Spleen (tissue), 7 donors: Measurements from ENCODE around the gene CARS2.

Experiments used
- POLR2A ChIP-seq, 3 donors: fragments of 450-650 bp; IDR thresholded peaks; one replicate each; pipeline ENCODE4 v1.5.1; 2017; ENCODE audit warnings: antibody characterized with exemption in 3 of 3, mild to moderate bottlenecking in 1 of 3
- TF ChIP-seq, protein P1 (sequence below), 11 experiments: fragments of 200-600 bp in 7 of 11; fragments of 450-650 bp in 4 of 11; sonication (generic) in 4 of 11; IDR thresholded peaks in 8 of 11; conservative IDR thresholded peaks in 3 of 11; 1 replicate in 7 of 11; 2 replicates in 4 of 11; pipeline versions ENCODE4 v1.4.0 to v1.8.0; 2016 to 2021; ENCODE audit warnings: antibody characterized with exemption in 11 of 11, inconsistent platforms in 4 of 11, mild to moderate bottlenecking in 1 of 11
- donor health status: DM: no; HTN: no; CAD: no; lungs with moderate emphysema.
- donor health status: DM: no; HTN: no; CAD: no.
- donor health status: DM: no; HTN: no; CAD: no.

DNA sequence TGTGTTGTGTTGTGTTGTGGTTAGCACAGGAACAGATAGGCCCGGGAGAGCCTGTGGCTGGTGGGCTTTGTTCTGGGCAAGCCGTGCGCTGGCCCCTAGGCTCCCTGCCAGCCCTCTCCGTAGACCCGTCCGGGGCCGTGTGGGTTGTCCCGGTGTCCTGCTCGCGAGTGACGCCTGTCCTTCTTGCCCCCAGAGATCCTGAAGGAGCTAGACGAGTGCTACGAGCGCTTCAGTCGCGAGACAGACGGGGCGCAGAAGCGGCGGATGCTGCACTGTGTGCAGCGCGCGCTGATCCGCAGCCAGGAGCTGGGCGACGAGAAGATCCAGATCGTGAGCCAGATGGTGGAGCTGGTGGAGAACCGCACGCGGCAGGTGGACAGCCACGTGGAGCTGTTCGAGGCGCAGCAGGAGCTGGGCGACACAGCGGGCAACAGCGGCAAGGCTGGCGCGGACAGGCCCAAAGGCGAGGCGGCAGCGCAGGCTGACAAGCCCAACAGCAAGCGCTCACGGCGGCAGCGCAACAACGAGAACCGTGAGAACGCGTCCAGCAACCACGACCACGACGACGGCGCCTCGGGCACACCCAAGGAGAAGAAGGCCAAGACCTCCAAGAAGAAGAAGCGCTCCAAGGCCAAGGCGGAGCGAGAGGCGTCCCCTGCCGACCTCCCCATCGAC, 13.3 kb upstream of the CARS2 start:
- TF ChIP-seq, protein P1, sequence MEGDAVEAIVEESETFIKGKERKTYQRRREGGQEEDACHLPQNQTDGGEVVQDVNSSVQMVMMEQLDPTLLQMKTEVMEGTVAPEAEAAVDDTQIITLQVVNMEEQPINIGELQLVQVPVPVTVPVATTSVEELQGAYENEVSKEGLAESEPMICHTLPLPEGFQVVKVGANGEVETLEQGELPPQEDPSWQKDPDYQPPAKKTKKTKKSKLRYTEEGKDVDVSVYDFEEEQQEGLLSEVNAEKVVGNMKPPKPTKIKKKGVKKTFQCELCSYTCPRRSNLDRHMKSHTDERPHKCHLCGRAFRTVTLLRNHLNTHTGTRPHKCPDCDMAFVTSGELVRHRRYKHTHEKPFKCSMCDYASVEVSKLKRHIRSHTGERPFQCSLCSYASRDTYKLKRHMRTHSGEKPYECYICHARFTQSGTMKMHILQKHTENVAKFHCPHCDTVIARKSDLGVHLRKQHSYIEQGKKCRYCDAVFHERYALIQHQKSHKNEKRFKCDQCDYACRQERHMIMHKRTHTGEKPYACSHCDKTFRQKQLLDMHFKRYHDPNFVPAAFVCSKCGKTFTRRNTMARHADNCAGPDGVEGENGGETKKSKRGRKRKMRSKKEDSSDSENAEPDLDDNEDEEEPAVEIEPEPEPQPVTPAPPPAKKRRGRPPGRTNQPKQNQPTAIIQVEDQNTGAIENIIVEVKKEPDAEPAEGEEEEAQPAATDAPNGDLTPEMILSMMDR (IDR thresholded peaks at IDR 0.05 in 8 of 11, conservative IDR thresholded peaks at IDR 0.05 in 3 of 11), result no peak
- no peak for TF ChIP-seq POLR2A (IDR thresholded peaks at IDR 0.05)
